Measurements from ENCODE around the gene PNMA3.
"Not testable (repeated sequence)": the region's sequence is repeated elsewhere in the genome, so short reads cannot be mapped to it uniquely, and the experiment has no call there.

Gene PNMA3, protein sequence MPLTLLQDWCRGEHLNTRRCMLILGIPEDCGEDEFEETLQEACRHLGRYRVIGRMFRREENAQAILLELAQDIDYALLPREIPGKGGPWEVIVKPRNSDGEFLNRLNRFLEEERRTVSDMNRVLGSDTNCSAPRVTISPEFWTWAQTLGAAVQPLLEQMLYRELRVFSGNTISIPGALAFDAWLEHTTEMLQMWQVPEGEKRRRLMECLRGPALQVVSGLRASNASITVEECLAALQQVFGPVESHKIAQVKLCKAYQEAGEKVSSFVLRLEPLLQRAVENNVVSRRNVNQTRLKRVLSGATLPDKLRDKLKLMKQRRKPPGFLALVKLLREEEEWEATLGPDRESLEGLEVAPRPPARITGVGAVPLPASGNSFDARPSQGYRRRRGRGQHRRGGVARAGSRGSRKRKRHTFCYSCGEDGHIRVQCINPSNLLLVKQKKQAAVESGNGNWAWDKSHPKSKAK

DNA sequence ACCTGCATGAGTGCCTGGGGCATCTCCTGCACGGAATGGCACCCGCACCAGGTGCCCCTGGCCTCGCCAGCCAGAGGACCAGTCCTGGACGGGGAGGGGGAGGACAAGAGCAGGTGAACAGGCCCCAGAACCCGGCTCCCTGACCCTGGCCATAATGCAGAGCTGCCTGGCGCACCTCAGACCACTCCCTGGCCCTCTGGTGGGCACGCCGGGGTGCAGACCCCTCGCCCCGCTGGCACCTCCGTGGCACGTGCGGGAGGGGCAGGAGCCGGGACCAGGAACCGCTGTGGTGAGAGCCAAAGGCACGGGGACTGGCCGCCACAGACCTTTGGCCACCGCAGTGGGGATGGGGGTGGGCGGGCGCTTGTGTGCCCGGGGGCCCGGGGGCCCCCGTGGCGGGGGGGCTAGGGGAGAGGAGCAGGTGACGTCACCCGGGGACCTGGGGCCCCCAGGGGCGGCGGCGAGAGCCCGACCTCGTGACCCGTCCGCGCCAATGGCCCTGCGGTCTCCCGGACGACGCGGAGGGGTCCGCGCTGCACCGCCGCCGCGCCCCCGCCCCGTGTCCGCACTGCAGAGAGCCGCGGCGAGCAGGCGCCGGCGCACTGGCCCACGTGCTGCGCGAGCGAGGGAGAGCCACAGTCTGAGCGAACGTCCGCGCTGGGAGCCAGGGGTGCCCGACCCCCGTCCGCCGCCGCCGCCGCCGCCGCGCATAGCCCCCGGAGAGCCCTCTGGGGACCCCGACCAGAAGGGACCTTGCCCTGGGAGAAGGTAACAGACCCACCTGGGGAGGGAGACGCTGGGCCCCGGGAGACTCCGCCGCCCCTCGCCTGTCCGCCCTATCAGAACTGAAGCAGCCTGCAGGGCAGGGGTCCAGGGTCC lies at the start of gene PNMA3:
PNMA3 (plus strand) TSS at position 600 of the 879 bp plus-strand sequence. CDS start 586 bp downstream, outside the sequence.
- no peaks in the 10 kb centered on the region for H3K4me1 ChIP-seq (ENCODE audit: control insufficient read depth, insufficient read depth, low read length)
- peaks cover 58% of the 10 kb centered on the region for H3K27me3 ChIP-seq (replicated peaks; ENCODE audit: control insufficient read depth, insufficient read depth, low read length)
- no peak within 1 kb of the TSS for H3K9ac ChIP-seq (ENCODE audit: low read length)
- no peaks in the 10 kb centered on the region for H3K9me3 ChIP-seq (ENCODE audit: control insufficient read depth, low read length)
- no peak for DNase-seq (ENCODE audit: low read depth)
- H3K4me3 ChIP-seq (ENCODE audit: low read length): no peak within 1 kb of the TSS
- H3K36me3 ChIP-seq (ENCODE audit: control insufficient read depth, insufficient read depth, low read length, severe bottlenecking): no peaks in the 10 kb centered on the region

DNA sequence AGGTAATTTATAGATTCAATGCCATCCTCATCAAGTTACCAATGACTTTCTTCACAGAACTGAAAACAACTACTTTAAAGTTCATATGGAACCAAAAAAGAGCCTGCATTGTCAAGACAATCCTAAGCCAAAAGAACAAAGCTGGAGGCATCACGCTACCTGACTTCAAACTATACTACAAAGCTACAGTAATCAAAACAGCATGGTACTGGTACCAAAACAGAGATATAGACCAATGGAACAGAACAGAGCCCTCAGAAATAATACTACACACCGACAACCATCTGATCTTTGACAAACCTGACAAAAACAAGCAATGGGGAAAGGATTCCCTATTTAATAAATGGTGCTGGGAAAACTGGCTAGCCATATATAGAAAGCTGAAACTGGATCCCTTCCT lies 39.1 kb upstream of the PNMA3 start:
- H3K36me3 ChIP-seq (ENCODE audit: control insufficient read depth, insufficient read depth, low read length, severe bottlenecking); H3K9ac ChIP-seq (ENCODE audit: low read length); H3K4me3 ChIP-seq (ENCODE audit: low read length); H3K9me3 ChIP-seq (ENCODE audit: control insufficient read depth, low read length); DNase-seq (ENCODE audit: low read depth); H3K4me1 ChIP-seq (ENCODE audit: control insufficient read depth, insufficient read depth, low read length): not testable (repeated sequence)
- peaks cover 33% of the 10 kb centered on the region for H3K27me3 ChIP-seq (replicated peaks; ENCODE audit: control insufficient read depth, insufficient read depth, low read length)

DNA sequence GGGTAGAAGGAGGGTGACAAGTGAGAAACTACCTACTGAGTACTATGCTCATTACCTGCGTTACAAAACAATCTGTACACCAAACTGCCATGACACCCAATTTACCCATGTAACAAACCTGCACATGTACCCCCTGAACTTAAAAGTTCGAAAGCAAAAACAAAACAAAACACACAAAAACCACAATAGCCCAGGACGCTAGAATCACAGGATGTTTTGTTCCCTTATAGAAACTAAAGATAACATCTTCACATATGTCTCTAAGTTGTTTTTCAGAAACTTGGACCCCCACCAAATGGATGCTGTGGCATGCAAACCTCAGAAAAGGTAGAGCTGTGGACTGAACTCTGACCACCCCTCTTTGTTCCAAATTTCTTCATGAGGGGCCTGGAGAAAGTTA lies 37.1 kb upstream of the PNMA3 start:
- no peaks in the 10 kb centered on the region for H3K36me3 ChIP-seq (ENCODE audit: control insufficient read depth, insufficient read depth, low read length, severe bottlenecking)
- DNase-seq (ENCODE audit: low read depth): no peak
- no peak overlapping the region for H3K9ac ChIP-seq (ENCODE audit: low read length)
- no peaks in the 10 kb centered on the region for H3K9me3 ChIP-seq (ENCODE audit: control insufficient read depth, low read length)
- H3K4me3 ChIP-seq (ENCODE audit: low read length): no peak overlapping the region
- peaks cover 30% of the 10 kb centered on the region for H3K27me3 ChIP-seq (replicated peaks; ENCODE audit: control insufficient read depth, insufficient read depth, low read length)
- no peaks in the 10 kb centered on the region for H3K4me1 ChIP-seq (ENCODE audit: control insufficient read depth, insufficient read depth, low read length)

DNA sequence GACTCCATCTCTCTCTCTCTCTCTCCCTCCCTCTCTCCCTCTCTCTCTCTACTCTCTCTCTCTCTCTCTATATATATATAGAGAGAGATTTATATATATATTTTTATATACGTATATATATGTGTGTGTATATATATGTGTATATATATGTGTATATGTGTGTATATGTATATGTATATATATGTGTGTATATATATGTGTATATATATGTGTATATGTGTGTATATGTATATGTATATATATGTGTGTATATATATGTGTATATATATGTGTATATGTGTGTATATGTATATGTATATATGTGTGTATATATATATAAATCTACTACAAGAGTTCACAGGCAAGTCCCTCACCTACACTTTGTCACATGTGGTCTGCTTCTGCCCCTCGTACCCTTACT lies 29.8 kb upstream of the PNMA3 start:
- DNase-seq (ENCODE audit: low read depth); H3K9me3 ChIP-seq (ENCODE audit: control insufficient read depth, low read length); H3K4me1 ChIP-seq (ENCODE audit: control insufficient read depth, insufficient read depth, low read length); H3K36me3 ChIP-seq (ENCODE audit: control insufficient read depth, insufficient read depth, low read length, severe bottlenecking); H3K4me3 ChIP-seq (ENCODE audit: low read length); H3K9ac ChIP-seq (ENCODE audit: low read length): not testable (repeated sequence)
- peaks cover 15% of the 10 kb centered on the region for H3K27me3 ChIP-seq (replicated peaks; ENCODE audit: control insufficient read depth, insufficient read depth, low read length)

DNA sequence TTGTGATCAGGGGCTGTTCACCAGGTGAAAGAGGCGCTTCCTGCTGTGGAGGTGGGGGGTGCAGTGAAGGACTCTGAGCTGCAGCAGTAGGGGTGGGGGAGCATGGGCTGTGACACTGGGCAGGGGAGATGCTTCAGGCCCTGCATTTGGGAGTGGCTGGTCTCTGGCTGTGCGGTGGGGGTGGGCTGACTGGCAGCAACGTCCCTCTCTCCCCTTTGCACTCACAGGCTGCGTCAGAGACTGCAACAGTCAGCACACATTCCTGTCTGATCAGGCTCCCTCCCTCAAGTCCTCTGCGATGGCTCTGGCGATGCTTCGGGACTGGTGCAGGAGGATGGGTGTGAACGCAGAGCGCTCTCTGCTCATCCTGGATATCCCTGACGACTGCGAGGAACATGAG lies 27.8 kb upstream of the PNMA3 start:
- H3K36me3 ChIP-seq (ENCODE audit: control insufficient read depth, insufficient read depth, low read length, severe bottlenecking); H3K9ac ChIP-seq (ENCODE audit: low read length); H3K4me1 ChIP-seq (ENCODE audit: control insufficient read depth, insufficient read depth, low read length); H3K4me3 ChIP-seq (ENCODE audit: low read length); H3K9me3 ChIP-seq (ENCODE audit: control insufficient read depth, low read length); DNase-seq (ENCODE audit: low read depth): not testable (repeated sequence)
- H3K27me3 ChIP-seq (replicated peaks; ENCODE audit: control insufficient read depth, insufficient read depth, low read length): peaks cover 12% of the 10 kb centered on the region

DNA sequence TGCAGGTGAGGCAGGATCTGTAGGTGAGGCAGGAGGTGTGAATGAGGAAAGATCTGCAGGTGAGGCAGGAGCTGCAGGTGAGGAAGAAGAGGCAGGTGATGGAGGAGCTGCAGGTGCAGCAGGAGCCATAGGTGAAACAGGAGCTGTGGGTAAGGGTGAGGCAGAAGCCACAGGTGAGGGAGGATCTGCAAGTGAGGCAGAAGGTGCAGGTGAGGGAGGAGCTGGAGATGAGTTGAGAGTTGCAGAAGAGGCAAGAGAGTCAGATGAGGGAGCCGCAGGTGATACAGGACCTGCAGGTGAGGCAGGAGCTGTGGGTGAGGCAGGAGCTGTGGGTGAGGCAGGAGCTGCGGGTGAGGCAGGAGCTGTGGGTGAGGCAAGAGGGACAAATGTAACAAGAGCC lies 27.1 kb upstream of the PNMA3 start:
- Histone ChIP-seq H3K4me3 (ENCODE audit: low read length) (no peak overlapping the region), H3K9ac (ENCODE audit: low read length) (no peak overlapping the region), H3K36me3 (ENCODE audit: control insufficient read depth, insufficient read depth, low read length, severe bottlenecking) (no peaks in the 10 kb centered on the region), H3K4me1 (ENCODE audit: control insufficient read depth, insufficient read depth, low read length) (no peaks in the 10 kb centered on the region), H3K27me3 (replicated peaks; ENCODE audit: control insufficient read depth, insufficient read depth, low read length) (peaks cover 15% of the 10 kb centered on the region), H3K9me3 (ENCODE audit: control insufficient read depth, low read length) (no peaks in the 10 kb centered on the region)
- no peak for DNase-seq (ENCODE audit: low read depth)

DNA sequence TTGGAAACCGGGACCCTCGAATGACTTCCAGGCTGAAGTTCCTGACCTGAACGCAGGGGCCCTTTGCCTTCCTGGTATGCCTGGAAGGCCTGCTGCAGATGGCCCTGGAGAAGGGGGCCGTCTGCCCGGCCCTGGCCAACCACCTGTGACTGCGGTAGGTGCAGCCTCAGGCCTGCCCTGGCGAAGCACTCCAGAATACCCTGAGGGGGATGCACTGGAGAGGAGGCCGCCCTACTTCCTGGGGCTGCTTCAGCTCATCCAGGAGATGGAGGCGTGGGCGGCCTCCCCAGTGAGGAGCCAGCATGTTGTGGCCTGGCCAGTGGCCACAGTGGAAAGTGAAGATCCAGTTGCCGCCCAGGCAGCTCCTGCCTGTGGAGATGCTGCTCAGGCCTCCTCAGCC lies 26.4 kb upstream of the PNMA3 start:
- no peaks in the 10 kb centered on the region for H3K36me3 ChIP-seq (ENCODE audit: control insufficient read depth, insufficient read depth, low read length, severe bottlenecking)
- no peak overlapping the region for H3K9ac ChIP-seq (ENCODE audit: low read length)
- peaks cover 13% of the 10 kb centered on the region for H3K27me3 ChIP-seq (replicated peaks; ENCODE audit: control insufficient read depth, insufficient read depth, low read length)
- no peak overlapping the region for H3K4me3 ChIP-seq (ENCODE audit: low read length)
- DNase-seq (ENCODE audit: low read depth): no peak
- no peaks in the 10 kb centered on the region for H3K4me1 ChIP-seq (ENCODE audit: control insufficient read depth, insufficient read depth, low read length)
- no peaks in the 10 kb centered on the region for H3K9me3 ChIP-seq (ENCODE audit: control insufficient read depth, low read length)

DNA sequence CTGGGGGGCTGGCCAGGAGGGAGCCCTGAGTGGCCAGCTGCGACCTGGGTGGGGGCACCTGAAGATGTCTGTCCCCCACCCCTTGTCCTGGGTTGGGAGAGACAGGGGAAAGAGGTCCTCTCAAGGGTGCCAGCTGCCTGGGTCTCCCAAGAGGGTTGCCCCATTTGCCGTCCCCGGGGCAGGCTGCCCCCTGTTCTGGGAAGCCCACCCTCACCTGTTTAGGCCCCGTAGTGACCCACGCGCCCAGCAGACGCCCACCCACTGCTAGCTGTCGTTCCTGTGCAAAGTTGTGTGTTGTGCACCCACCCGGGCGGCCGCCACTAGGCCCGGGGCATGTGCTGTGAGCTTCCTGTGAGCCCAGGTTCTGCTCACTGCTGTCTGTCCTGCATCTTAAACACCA lies 25.5 kb upstream of the PNMA3 start:
- Histone ChIP-seq H3K4me1 (ENCODE audit: control insufficient read depth, insufficient read depth, low read length) (no peaks in the 10 kb centered on the region), H3K4me3 (ENCODE audit: low read length) (no peak overlapping the region), H3K36me3 (ENCODE audit: control insufficient read depth, insufficient read depth, low read length, severe bottlenecking) (no peaks in the 10 kb centered on the region), H3K9me3 (ENCODE audit: control insufficient read depth, low read length) (no peaks in the 10 kb centered on the region), H3K27me3 (replicated peaks; ENCODE audit: control insufficient read depth, insufficient read depth, low read length) (peaks cover 9% of the 10 kb centered on the region), H3K9ac (ENCODE audit: low read length) (no peak overlapping the region)
- DNase-seq (ENCODE audit: low read depth): no peak

DNA sequence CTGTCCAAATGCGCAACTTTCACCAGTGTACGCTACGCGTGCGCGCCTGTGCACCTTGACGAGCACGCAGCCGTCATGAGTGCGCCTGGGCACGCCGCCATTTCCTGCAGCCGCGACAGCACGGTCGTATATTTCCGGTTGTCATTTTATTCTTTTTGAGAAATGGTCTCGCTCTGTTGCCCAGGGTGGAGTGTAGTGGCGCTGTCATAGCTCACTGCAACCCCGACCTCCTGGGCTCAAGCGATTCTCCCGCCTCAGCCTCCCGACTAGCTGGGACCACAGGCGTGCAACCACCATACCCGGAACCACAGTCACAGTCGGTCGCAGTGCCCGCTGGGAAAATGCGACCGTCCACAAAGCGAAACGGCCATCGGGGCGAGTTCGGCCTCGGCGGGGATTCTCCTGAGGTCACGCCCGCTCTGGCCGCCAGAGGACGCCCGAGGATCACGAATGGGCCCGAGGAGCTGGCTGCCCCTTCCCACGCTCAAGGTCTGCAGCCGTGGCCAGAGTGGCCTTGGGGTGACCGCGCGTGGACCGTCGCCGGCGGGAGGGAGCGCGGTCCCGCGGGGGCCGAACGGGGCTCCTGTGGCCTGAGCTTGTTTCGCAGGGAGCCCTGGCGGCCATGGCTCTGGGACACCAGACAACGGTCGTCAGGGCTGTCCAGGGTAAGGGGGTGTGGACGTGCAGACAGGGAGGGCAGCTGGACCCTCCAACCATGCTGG lies 23.7 kb upstream of the PNMA3 start:
- Histone ChIP-seq H3K4me1 (ENCODE audit: control insufficient read depth, insufficient read depth, low read length) (no peaks in the 10 kb centered on the region), H3K9ac (ENCODE audit: low read length) (peak overlapping the region; percentile 72), H3K27me3 (replicated peaks; ENCODE audit: control insufficient read depth, insufficient read depth, low read length) (peaks cover 20% of the 10 kb centered on the region), H3K36me3 (ENCODE audit: control insufficient read depth, insufficient read depth, low read length, severe bottlenecking) (no peaks in the 10 kb centered on the region), H3K9me3 (ENCODE audit: control insufficient read depth, low read length) (no peaks in the 10 kb centered on the region), H3K4me3 (ENCODE audit: low read length) (peak overlapping the region; percentile 70)
- peak; percentile 71 for DNase-seq (ENCODE audit: low read depth)

DNA sequence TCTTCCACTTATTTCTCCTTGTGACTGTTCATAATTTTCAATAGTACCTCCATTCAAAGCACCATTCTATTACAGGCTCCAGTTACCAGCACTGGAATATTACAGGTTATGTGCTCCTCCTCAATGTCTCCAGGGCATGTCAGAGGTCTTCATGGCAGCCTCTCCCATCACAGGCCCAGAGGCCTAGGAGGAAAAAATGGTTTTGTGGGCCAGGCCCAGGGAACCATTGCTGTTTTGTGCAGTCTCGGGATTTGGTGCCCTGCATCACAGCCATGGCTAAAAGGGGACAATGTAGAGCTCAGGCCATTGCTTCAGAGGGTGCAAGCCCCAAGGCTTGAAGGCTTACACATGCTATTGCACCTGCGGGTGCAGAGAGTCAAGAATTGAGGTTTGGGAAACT lies 7.2 kb upstream of the PNMA3 start:
- DNase-seq (ENCODE audit: low read depth): no peak
- Histone ChIP-seq H3K36me3 (ENCODE audit: control insufficient read depth, insufficient read depth, low read length, severe bottlenecking) (no peaks in the 10 kb centered on the region), H3K4me3 (ENCODE audit: low read length) (no peak overlapping the region), H3K9ac (ENCODE audit: low read length) (no peak overlapping the region), H3K4me1 (ENCODE audit: control insufficient read depth, insufficient read depth, low read length) (no peaks in the 10 kb centered on the region), H3K27me3 (replicated peaks; ENCODE audit: control insufficient read depth, insufficient read depth, low read length) (peaks cover 56% of the 10 kb centered on the region), H3K9me3 (ENCODE audit: control insufficient read depth, low read length) (peaks cover 18% of the 10 kb centered on the region)

DNA sequence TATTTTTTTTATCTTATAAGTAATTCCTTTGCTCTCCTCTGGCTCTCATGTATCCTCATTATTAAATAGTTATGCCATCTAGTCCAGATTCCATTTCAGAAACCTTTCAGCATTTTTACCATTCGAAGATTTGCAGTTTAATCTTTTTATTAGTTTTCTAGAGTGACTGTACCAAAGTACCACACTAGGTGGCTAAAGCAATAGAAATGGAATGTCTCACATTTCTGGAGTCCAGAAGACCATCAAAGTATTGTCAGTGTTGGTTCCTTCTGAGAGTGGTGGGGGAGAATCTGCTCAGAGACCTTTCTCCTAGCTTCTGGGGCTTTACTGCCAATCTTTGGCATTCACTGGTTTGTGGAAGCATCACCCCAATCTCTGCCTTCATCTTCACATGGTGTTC lies 3.7 kb upstream of the PNMA3 start:
- Histone ChIP-seq H3K4me1 (ENCODE audit: control insufficient read depth, insufficient read depth, low read length) (no peaks in the 10 kb centered on the region), H3K27me3 (replicated peaks; ENCODE audit: control insufficient read depth, insufficient read depth, low read length) (peaks cover 60% of the 10 kb centered on the region), H3K36me3 (ENCODE audit: control insufficient read depth, insufficient read depth, low read length, severe bottlenecking) (no peaks in the 10 kb centered on the region), H3K9ac (ENCODE audit: low read length) (no peak overlapping the region), H3K4me3 (ENCODE audit: low read length) (no peak overlapping the region), H3K9me3 (ENCODE audit: control insufficient read depth, low read length) (peaks cover 18% of the 10 kb centered on the region)
- peak; percentile 9 for DNase-seq (ENCODE audit: low read depth)
